T-helper 2 cell treated with Interferon-gamma antibody and Interleukin-4, amounts not matched to agents 100 ng/mL and 5 ng/mL, for 36 hours (primary cell): ENCODE results near the gene F3. TPM values are rescaled to one million over a fixed set of nuclear protein-coding genes. Genes with fewer than 3 reads are reported as not detected.

Experiments used
- intact Hi-C: fragments of 100-400 bp; cut with micrococcal nuclease; formaldehyde crosslinking; loops from one replicate; pipeline ENCODE4 v1.15.1; 2023
- total RNA-seq: library from RNA; stranded (reverse); gene quantifications from 2 replicates; pipeline ENCODE4 v1.2.3, GENCODE V29; 2022

The F3 gene
- total RNA-seq, 1 donor from 2014 or later: 0.23 TPM

DNA sequence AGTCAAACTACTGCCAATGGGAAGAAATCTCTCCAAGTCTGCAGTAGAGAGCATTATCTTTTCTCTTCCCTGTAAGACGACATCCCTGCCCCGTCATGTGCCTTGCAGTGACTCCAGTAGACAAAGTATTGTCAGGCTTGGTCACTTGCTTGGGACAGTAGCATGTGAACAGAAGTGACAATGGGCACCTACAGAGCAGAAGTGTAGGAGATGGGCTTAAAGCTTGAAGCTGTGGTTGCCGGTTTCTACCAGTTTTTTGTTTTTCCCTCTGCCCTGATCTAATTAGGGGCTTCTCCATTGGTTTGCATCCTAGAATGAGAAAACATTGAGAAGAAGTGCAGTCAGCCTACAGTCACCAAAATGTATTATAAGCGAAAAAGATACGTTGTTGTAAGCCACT lies 12.7 kb downstream of the F3 start:
- intact Hi-C loops: no loop called here

DNA sequence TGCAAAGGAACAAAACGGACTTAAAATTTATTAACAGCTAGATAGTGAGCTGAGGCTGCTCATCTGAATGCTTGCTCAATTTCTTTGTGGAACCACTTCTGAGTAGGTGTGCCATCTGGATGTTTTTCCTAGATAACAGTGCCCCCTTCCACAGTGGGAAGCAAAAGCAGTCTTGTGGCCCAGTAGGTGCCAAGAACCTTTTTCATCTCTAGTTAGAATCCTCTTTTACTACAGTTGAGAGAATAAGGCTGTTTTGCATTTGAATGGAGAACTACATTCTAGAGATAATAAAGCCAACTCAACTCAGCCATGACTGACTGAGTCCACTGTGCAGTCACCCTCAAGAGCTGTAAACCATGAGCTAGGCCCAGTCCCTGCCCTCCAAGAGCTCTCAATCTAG lies 13.3 kb downstream of the F3 start:
- intact Hi-C loops: no loop called here

DNA sequence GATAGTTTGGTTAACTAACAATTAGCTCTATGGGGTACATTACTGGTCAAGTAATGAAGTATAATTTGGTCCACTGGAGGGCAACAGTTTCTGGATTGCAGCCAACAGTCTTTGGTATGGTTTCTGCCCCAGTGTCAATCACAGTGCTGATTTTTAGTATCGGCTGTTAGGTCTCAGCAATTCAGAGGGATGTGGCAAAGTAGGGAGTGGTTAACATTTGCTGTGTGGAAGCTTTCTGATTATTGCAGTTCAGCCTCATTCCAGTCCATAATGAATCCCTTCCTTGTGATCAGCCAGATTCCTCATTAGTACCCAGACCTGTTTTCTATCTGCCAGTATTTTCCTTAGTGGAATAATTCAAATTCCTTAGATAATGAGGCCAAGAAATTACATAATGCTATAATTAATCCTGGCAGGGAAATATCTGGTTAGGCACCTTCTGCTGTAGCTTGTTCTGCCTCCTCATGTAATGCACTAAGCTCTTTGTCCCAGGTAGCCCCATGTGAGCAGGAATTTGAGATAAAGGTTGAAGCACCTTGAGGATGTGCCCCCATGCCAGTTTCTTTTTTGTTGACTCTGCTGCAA lies 14.0 kb downstream of the F3 start:
- intact Hi-C loops: no loop called here

DNA sequence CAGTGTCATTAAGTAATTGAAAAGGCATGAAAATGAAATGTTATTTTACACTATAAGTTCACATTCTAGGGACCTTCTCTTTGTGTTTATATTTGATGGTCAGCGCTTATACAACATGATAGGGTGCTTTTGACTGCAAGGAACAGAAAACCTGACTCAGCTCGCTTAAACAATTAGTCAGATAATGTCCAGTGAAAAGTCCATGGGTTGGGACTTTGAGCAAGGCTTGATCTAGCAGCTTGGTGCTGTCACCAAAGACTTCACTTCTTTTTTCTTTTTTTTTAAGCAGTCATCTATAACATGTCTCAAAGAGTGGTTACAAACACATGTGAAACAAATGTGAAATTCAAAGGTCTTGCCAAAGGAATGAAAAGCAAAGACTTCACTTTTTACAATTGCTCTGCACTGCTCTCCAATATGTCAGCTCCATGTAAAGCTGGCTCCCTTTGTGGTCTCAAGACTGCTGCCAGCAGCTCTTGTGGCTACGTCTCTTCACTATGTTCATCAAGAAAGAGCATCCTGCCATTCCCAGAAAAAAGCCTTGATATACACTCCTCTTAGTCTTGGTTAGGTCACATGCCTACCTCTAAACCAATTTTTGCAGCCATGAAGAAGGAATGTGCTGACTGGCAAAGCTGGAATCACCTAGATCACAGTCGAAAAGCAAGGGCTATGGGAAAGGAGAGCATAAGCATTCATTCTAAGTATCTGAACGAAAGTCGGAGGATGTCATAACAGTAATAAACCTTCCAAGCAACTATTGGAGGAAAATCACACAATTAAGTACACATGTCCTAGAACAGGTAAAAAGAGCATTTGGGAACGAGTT lies 15.2 kb downstream of the F3 start:
- intact Hi-C loops: no loop called here

DNA sequence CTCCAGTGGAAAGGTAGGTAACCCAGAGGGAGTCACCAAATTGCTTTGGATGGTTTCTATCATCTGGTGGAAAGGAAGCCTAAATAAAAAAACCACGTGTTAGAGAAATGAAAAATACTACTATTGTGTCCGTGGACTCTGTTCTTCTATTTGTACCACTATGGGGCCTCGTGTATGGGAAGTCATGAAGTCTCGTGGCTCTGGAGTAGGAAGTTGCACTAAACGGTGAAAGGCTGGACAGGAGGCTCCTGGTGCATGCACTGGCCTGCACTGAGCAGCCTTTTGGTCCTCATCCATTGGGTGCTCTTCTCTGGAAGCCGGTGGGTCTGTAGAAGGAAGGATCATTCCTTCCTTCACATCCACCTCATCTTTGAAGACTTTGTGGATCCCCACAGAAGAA lies 17.0 kb downstream of the F3 start:
- intact Hi-C loops: no loop called here

DNA sequence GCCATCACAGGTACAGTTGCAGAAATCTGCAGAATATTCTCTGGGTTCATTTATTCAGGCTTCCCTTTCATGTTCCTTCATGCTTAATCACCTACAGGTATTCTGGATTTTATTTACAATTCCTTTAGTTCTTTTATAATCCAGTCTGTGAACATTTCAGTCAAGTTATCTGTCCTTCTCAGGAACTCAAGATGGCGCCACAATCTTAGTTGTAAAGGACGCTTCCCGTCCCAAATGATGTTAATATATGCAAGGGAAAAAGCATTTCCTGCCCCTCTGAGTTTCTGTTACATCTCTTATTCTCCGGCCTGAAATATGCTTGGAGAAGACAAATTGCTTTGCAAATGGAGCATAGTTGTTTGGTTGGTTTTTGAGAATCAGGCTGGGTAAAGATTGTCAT lies 19.3 kb downstream of the F3 start:
- intact Hi-C loops: no loop called here

DNA sequence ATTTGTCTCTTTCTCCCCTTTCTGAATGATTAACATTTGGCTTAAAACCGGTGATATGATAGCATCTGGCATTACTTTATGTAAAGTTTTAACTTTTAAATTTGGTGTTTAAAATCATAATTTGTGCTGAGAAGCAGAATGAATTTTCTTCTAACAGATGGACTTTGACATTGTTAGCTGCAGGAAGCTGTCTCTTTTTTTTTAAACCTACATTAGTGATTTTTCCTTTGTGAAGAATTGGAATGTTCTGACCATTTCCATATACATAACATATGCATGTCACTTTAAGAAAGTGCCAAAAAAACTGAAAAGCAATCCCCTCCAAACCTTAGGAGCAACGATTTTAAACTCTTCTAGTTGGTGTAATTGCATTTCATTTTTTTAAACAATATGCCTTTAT lies 22.2 kb downstream of the F3 start:
- intact Hi-C loops: no loop called here

DNA sequence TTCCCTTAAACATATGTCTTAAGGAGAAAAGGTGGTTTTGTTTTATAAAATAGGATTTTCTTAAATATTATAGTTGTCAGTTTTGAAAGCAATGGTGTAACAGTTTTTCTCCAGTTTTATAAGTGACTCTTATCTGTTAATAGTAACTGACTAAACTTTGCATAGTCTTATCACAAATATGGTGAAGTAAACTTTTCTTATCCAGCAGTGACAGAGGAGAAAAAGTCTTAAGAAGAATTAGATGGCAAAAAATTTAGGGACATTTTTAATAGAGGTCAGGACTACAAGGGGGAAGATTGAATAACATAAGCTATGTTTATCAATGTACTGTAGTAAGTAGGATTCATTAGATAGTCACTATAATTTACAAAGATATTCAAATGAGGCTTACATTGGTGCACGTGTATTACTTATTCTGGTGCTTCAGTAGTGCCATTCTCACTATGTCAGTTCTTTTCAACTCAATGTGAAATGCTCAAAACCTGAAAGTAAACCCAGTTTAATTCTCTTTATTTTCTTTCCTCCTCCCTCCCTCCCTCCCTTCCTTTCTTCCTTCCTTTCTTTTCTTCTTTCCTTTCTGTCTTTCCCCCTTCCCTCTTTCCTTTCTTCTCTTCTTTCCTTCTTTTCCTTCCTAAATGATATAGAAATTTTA lies 26.1 kb downstream of the F3 start:
- intact Hi-C loops: no loop called here

DNA sequence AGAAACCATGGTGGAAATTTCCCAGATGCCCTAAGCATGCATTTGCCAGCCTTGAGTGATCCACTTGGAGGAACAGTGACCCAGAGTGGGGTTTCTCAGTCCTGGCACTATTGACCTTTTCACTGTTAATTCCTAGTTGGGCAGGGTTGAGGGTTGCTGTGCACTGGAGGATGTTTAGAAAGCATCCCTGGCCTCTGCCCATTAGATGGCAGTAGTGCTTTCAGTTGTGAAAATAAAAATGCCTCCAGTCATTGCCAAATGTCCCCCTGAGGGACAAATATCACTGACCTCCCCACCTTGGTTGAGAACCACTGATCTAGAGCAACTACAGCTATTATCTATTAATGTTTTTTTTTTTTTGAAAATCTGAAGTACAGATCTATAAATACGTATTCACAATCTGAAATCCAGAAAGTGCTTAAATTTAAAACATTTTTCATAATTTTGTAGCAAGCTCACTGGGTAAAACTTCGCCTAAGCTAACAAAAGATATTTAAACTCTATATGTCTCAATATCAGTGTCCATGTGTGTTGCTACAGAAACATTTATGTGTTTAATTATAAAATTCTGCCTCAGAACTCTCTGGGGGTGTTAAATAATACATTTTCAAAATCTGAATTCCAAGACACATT lies 27.3 kb downstream of the F3 start:
- intact Hi-C loops: loop anchor here (1.0 kb wide), 2 partner anchors 292 to 529 kb away; no protein-coding TSS in a partner anchor

DNA sequence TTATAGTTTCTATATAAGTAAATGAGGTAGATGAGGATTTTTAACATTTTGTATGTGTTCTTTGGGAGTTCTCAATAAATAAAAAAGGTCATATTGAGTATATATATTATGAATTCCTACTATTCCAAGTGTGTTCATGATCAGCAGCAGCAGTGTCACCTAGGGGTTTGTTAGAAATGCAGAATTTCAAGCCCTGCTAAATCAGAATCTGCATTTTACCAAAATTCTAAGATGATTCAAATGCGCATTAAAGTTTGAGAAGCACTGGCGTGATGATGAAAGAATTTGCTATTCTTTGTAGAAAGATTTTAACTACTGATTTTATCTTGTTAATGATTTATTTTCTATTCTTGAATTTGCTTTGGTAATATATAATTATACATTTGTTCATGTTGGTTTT lies 28.7 kb downstream of the F3 start:
- intact Hi-C loops: no loop called here

DNA sequence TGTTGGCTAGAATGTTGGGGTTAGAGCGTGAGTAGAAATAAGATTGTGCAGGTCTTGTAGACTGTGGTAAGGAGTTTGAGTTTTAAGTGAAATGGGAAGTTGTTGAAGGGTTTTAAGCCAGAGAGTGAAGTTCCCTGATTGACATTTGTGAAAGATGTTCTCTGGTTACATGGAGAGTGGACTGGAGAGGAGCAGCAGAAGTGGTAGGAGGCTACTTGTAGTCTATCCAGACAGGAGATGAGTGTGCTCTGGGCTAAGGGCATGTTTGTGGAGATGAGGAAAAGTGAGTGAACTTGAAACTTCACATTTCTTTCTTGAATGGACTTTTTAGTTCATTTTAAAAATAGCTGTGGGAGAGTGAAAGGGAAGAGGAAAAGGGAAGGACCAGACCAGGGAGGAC lies 37.0 kb downstream of the F3 start:
- intact Hi-C loops: no loop called here

DNA sequence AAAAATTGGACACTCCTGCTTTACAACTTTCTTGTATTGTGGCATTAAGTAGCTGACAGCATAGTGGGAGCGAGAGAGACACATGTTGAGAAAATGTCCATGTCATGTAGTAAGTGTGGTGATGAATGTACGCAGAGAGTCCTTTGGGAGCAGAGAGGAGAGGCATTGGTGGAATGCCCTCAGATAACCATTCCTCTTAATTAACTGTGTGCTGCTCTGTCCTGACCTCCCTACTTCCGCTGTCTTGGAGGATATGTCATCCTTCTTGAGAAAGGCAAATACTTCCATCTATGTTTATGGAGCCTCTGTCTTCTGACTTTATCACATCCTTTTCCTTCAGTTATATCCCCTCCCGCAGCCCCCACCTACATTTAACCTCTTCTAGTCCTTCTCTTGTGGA lies 38.4 kb downstream of the F3 start:
- intact Hi-C loops: no loop called here

DNA sequence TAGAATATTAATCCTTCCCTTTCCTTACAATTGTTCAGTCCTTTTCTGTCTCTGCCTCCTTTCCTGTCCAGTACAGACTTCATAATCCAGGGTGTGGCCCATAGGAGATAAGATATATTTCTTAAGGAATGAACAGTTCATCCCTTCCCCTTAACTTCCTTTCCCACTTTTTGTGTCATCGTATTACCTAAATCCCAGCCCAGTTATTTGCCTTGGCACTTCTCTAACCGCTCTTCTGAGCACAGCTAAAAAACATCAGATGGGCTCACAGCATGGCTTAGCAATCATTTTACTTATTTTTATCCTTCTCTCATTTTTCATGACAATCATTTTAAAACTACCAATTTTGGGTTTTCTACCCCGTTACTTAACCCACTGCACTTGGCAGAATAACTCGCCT lies 39.6 kb downstream of the F3 start:
- intact Hi-C loops: no loop called here

DNA sequence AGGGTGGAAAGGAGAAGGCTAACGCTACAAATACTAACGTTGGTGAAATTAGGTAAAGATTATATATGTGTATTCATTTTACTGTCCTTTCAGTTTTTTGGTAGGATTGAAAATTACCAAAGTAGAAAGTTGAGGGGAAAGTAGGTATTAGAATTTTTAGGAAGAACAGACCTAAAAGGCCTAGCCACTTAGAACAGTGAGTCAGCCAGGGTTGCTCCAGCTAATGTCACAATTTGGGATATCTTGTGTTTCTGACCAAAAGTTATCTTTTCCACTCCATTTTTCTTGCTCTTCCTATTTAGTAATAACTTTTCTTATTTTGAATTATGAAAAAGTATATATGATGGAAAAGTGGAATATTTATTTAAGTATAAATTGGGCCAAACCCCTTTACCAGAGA lies 40.1 kb downstream of the F3 start:
- intact Hi-C loops: no loop called here

DNA sequence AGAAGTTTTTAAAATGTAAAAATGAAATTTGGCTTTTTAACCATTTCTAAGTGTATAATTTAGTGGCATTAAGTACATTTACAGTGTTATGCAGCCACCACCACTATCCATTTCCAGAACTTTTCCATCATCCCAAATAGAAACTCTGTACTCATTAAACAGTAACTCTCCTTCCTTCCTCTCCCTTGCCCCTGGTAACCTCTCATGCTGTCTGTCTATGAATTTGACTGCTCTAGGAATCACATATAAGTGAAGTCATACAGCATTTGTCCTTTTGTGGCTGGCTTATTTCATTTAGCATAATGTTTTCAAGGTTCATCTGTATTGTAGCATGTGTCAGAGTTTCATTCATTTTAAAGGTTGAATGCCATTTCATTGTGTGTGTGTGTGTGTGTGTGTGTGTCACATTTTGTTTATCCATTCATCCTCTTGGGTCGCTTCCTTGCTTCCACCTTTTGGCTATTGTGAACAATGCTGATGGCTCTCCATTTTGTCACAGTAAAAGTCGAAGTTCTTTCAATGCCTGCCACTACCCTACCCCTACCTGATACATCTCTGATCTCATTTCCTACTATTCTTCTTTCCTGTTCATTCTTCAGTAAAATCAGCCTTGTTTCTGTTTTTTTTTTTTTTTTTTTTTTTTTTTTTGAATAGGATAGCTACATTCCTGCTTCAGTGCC lies 45.3 kb downstream of the F3 start:
- intact Hi-C loops: no loop called here

DNA sequence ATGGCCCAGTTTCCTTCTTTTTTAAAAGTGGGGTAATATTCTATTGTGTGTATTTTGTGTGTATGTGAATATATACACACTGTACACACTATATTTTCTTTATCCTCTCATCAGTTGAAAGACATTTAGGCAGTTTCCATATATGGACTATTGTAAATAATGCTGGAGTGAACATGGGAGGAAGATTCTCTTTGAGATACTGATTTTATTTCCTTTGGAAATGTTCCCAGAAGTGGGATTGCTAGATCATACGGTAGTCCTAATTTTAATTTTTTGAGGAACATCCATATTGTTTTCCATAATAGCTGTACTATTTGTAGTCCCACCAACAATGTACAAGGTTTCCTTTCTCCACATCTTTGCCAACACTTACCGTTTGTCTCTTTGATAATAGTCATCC lies 51.0 kb downstream of the F3 start:
- intact Hi-C loops: no loop called here

DNA sequence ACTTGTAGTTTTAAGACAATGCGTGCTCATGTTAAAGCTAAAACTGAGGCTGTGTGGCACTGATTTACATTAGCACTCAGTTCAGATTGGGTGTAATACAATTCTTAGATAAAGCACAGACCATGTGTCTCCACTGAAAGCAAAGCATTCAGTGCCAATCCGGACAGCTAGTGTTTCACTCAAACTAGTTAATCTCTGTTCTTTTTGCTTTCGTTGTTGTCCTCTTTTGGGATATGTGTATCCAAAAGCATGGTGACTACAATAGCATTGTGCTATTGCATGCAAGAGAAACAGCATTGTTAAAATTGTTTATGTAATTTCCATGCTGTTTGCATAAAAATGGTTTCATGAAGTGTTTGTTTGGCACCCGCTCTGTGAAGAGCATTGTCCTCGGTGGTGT lies 54.6 kb downstream of the F3 start:
- intact Hi-C loops: loop anchor here (10.0 kb wide), 1 partner anchor 558 kb away; no protein-coding TSS in a partner anchor

DNA sequence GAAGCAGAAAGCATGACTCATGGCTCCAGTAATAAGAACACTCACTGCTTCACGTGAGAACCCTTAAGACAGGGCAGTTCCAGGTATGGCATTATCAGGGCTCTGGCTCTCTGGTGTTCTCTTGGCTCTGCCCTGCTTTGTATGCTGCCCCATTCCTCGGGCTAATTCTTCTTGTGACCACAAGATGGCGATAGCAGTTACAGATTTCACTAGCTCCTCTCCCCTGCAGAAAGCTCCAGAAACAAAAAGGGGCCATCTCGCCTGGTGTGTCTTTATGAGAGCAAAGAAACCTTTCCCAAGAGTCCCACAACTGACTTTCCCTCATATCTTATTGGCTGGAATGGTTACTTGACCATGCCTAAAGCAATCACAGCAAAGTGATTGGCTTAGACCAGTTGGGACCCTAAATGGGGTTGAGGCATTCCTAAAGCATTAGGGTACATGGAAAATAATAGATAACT lies 60.1 kb downstream of the F3 start:
- intact Hi-C loops: loop anchor here (1.0 to 10.0 kb wide), 2 partner anchors 325 to 563 kb away; no protein-coding TSS in a partner anchor

DNA sequence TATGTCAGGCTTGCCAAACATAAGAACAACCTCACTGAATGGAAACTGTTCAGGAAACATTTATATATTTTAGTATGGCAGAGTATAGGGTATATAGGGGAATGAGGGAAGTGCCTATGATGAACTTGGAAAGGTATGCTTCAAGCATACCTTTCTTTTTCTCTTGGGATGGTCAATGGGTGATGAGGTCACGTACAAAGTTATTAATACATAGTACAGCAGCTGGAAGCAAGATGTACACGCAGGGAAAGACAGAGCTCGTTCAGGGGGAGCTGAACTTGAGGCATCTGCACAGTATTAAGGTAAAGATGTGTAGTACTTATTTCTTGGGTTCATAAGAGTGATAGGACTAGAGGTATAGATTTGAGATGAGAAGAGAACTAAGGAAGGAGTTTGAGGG lies 61.9 kb downstream of the F3 start:
- intact Hi-C loops: loop anchor here (10.0 kb wide), 1 partner anchor 565 kb away; no protein-coding TSS in a partner anchor
